SU-DHL-6 (cell line): ENCODE data around the gene BDNF.

Source experiments
- H2AFZ ChIP-seq: fragments of 200-600 bp; sonication (generic); 2 replicates; pipeline ENCODE4 v1.6.1; 2014; ENCODE audit warnings: low read depth, mild to moderate bottlenecking, moderate library complexity, mixed read lengths, antibody characterized with exemption, low read length; ENCODE audit not compliant: severe bottlenecking
- H3F3A ChIP-seq: fragments of 200-600 bp; shearing (Covaris generic); 2 replicates; pipeline ENCODE4 v1.6.0; 2016; ENCODE audit warnings: antibody characterized with exemption, mild to moderate bottlenecking; ENCODE audit not compliant: insufficient read depth
- H3K27ac ChIP-seq: fragments of 200-600 bp; sonication (generic); 2 replicates; pipeline ENCODE4 v1.5.1; 2016; ENCODE audit warnings: low read depth, mild to moderate bottlenecking, low read length, moderate library complexity, mixed read lengths
- H3K27me3 ChIP-seq: fragments of 200-600 bp; sonication (generic), shearing (Covaris generic); 2 replicates; pipeline ENCODE4 v1.6.0; 2014; ENCODE audit warnings: mild to moderate bottlenecking, low read length
- H3K36me3 ChIP-seq: fragments of 200-600 bp; sonication (generic); 2 replicates; pipeline ENCODE4 v1.6.1; 2014; ENCODE audit warnings: mild to moderate bottlenecking, low read length, mixed read lengths
- H3K4me2 ChIP-seq: fragments of 300-600, 200-600 bp; shearing (Covaris generic), sonication (generic); 2 replicates; pipeline ENCODE4 v1.6.0; 2014; ENCODE audit warnings: low read length, low read depth, mild to moderate bottlenecking; ENCODE audit not compliant: poor library complexity, severe bottlenecking
- H3K4me3 ChIP-seq: fragments of 200-600 bp; sonication (generic); 2 replicates; pipeline ENCODE4 v1.5.1; 2014; ENCODE audit warnings: antibody characterized with exemption, low read length, mild to moderate bottlenecking, mixed read lengths; ENCODE audit not compliant: insufficient read depth, poor library complexity, severe bottlenecking
- H3K79me2 ChIP-seq: fragments of 200-600 bp; sonication (generic); 2 replicates; pipeline ENCODE4 v1.6.1; 2014; ENCODE audit warnings: mild to moderate bottlenecking, low read length, moderate library complexity; ENCODE audit not compliant: insufficient read depth
- H3K9ac ChIP-seq: fragments of 200-600 bp; sonication (generic); 2 replicates; pipeline ENCODE4 v1.7.0; 2014; ENCODE audit warnings: mild to moderate bottlenecking, low read length
- H3K9me2 ChIP-seq: fragments of 200-600 bp; sonication (generic); replicated peaks from 2 replicates; pipeline ENCODE4 v1.6.1; 2014; ENCODE audit warnings: low read length; ENCODE audit not compliant: insufficient read depth
- H3K9me3 ChIP-seq: fragments of 200-600 bp; sonication (generic); 2 replicates; pipeline ENCODE4 v1.6.1; 2014; ENCODE audit warnings: low read length, mixed read lengths; ENCODE audit not compliant: insufficient read depth
- H4K20me1 ChIP-seq: fragments of 200-600 bp; sonication (generic); 2 replicates; pipeline ENCODE4 v1.6.1; 2014; ENCODE audit warnings: low read depth, mild to moderate bottlenecking, antibody characterized with exemption, low read length, moderate library complexity, mixed read lengths
- EZH2phosphoT487 ChIP-seq: fragments of 200-600 bp; sonication (generic), shearing (Covaris generic); conservative IDR thresholded peaks from 2 replicates; pipeline ENCODE4 v1.6.1; 2018; ENCODE audit warnings: mild to moderate bottlenecking, antibody characterized with exemption, low read length, moderate library complexity, mixed read lengths
- TF ChIP-seq, protein P1 (sequence below): fragments of 200-600 bp; sonication (generic); IDR thresholded peaks from one replicate; pipeline ENCODE4 v1.5.1; 2017; ENCODE audit warnings: antibody characterized with exemption, mild to moderate bottlenecking, low read length, moderate library complexity; ENCODE audit not compliant: insufficient read depth, poor library complexity, severe bottlenecking

BDNF gene

DNA sequence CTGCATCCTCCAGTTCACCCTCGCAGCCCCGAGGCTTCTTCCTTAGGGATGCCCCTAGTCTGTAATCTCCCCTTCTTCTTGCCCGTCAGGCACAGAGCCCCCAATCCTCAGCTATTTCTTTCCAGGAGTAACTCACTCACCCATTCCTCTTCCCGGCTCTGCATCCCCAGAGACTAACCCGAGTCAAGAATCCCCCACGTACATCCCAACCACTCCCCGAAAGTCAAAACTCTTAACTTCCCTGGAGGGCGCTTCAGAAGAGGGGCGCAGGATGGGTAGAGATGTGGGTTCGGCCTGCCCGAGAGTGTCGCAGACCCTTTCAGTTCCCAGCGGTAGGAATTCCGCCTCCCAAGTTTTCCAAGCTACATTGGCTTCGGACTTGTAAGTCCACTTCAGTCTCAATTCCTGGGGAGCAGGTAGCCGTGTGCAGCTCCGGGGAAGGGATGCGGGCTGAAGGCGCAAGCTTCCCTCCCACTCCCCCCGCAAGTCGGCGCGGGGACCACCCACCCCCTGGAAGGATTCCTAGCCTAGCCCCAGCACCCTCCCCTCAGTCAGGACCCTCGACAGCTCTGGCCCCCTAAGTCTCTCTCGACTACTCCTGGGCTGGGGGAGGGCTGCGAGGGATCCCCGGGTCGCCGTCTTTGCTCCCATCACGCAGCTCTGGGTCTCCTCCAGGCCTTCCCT, 871 bp downstream of the BDNF start:
- H3K27ac ChIP-seq = no peak overlapping the region
- H3K4me2 ChIP-seq = peak overlapping the region; percentile 48
- TF ChIP-seq, protein P1, sequence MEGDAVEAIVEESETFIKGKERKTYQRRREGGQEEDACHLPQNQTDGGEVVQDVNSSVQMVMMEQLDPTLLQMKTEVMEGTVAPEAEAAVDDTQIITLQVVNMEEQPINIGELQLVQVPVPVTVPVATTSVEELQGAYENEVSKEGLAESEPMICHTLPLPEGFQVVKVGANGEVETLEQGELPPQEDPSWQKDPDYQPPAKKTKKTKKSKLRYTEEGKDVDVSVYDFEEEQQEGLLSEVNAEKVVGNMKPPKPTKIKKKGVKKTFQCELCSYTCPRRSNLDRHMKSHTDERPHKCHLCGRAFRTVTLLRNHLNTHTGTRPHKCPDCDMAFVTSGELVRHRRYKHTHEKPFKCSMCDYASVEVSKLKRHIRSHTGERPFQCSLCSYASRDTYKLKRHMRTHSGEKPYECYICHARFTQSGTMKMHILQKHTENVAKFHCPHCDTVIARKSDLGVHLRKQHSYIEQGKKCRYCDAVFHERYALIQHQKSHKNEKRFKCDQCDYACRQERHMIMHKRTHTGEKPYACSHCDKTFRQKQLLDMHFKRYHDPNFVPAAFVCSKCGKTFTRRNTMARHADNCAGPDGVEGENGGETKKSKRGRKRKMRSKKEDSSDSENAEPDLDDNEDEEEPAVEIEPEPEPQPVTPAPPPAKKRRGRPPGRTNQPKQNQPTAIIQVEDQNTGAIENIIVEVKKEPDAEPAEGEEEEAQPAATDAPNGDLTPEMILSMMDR = no peak
- no peak for TF ChIP-seq EZH2phosphoT487
- H3F3A ChIP-seq = no peaks in the 10 kb centered on the region
- no peak overlapping the region for H2AFZ ChIP-seq
- H3K36me3 ChIP-seq = no peaks in the 10 kb centered on the region
- H3K9ac ChIP-seq = no peak overlapping the region
- no peaks in the 10 kb centered on the region for H4K20me1 ChIP-seq
- no peaks in the 10 kb centered on the region for H3K79me2 ChIP-seq
- H3K4me3 ChIP-seq = peak overlapping the region; percentile 40
- no peaks in the 10 kb centered on the region for H3K9me3 ChIP-seq
- H3K27me3 ChIP-seq = no peaks in the 10 kb centered on the region
- H3K9me2 ChIP-seq = no peaks in the 10 kb centered on the region

DNA sequence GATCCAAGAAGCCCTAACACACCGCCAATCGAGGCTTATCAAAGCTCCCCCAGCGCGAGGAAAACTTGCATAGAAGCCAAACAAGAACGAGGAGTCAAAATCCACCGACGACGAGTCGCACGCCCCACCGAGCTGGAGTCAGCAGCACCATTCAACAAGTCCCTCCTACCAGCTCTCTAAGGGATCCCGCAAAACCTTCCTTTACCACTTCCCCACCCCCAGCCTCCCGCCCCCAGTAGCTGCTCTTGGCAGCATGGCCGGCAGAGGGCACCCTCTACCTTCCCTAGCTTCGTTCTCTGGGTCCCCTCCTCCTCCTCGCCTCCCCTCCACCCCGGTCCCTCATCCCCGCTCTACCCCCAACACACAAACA, 1.4 kb downstream of the BDNF start:
- H3K27ac ChIP-seq = no peak overlapping the region

DNA sequence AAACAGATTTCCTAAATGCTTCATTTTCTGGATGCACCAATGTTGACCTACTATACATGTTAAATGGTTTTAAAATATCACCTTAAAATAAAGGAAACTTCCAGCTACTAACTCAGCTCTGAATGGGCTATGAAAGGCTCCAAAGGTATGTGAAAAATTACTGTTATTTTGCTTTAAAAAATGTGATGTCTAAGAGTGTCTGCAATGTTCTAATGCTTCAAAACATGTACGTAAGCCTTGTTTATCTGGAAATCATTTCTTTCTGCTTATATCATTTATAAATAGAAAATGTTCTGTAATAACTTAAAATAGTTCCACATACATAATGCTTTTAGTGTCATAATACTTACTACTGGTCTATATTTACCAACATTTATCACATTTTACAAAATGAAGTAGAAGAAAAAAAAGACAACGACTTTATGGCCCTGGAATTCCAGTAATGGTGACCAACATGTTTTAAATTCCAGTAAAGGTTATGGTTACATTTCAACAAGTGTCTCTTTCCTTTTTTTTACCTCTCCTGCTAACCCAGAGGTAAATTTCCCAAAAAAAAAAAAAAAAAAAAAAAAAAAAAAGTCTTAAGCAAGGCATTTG, 2.5 kb downstream of the BDNF start:
- Histone ChIP-seq H2AFZ (no peak overlapping the region), H3K4me3 (no peak overlapping the region), H3K27ac (no peak overlapping the region), H3K27me3 (no peaks in the 10 kb centered on the region), H3K36me3 (no peaks in the 10 kb centered on the region), H3K9me2 (no peaks in the 10 kb centered on the region), H3K9ac (no peak overlapping the region), H3F3A (no peaks in the 10 kb centered on the region), H3K4me2 (no peak overlapping the region), H3K9me3 (no peaks in the 10 kb centered on the region), H4K20me1 (no peaks in the 10 kb centered on the region), H3K79me2 (no peaks in the 10 kb centered on the region)
- no peak for TF ChIP-seq EZH2phosphoT487

More for the DNA sequence above, 1.4 kb downstream of the BDNF start:
- TF ChIP-seq, protein P1 = peak; percentile 68
- TF ChIP-seq EZH2phosphoT487 = no peak
- Histone ChIP-seq H3K79me2 (no peaks in the 10 kb centered on the region), H3K27me3 (no peaks in the 10 kb centered on the region), H3K36me3 (no peaks in the 10 kb centered on the region), H3F3A (no peaks in the 10 kb centered on the region), H4K20me1 (no peaks in the 10 kb centered on the region), H3K4me3 (peak overlapping the region; percentile 21), H3K4me2 (peak overlapping the region; percentile 46), H3K9me3 (no peaks in the 10 kb centered on the region), H3K9me2 (no peaks in the 10 kb centered on the region), H3K9ac (no peak overlapping the region), H2AFZ (no peak overlapping the region)

DNA sequence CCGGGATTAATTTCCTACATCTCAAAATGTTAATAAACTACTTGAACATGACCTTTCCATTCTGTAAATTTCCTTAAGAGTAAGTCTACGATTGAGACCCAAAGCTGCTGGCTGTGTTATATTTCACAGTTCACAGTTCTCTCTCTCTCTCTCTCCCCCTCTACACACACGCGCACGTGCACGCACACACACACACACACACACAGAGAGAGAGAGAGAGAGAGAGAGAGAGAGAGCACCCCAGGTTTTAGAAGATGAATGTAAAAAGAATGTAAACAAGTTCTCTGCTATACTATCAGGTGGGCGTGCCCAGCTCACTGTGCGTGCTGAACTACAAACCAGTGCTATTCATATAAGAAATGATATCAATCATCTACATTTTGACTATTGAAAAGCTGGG, 3.3 kb downstream of the BDNF start:
- Histone ChIP-seq H3F3A (no peaks in the 10 kb centered on the region), H3K27me3 (no peaks in the 10 kb centered on the region), H3K9ac (no peak overlapping the region), H3K79me2 (no peaks in the 10 kb centered on the region), H3K36me3 (no peaks in the 10 kb centered on the region), H4K20me1 (no peaks in the 10 kb centered on the region), H3K9me2 (no peaks in the 10 kb centered on the region), H3K27ac (no peak overlapping the region), H3K9me3 (no peaks in the 10 kb centered on the region), H3K4me3 (no peak overlapping the region), H3K4me2 (no peak overlapping the region), H2AFZ (no peak overlapping the region)
- TF ChIP-seq, protein P1 = no peak
- no peak for TF ChIP-seq EZH2phosphoT487
